Skeletal muscle cell (primary cell): ENCODE results near the gene KPNA6.
"Not testable (repeated sequence)": the region's sequence is repeated elsewhere in the genome, so short reads cannot be mapped to it uniquely, and the experiment has no call there.

Experiments used
- DNase-seq: peaks from one replicate; pipeline ENCODE4 v3.0.0-alpha.2; 2010; ENCODE audit warnings: low read depth
- H3K4me3 ChIP-seq: 2 replicates; pipeline ENCODE4 v1.5.1; 2011; ENCODE audit warnings: low read depth, mild to moderate bottlenecking, control low read depth, low read length, moderate library complexity

Gene KPNA6

DNA sequence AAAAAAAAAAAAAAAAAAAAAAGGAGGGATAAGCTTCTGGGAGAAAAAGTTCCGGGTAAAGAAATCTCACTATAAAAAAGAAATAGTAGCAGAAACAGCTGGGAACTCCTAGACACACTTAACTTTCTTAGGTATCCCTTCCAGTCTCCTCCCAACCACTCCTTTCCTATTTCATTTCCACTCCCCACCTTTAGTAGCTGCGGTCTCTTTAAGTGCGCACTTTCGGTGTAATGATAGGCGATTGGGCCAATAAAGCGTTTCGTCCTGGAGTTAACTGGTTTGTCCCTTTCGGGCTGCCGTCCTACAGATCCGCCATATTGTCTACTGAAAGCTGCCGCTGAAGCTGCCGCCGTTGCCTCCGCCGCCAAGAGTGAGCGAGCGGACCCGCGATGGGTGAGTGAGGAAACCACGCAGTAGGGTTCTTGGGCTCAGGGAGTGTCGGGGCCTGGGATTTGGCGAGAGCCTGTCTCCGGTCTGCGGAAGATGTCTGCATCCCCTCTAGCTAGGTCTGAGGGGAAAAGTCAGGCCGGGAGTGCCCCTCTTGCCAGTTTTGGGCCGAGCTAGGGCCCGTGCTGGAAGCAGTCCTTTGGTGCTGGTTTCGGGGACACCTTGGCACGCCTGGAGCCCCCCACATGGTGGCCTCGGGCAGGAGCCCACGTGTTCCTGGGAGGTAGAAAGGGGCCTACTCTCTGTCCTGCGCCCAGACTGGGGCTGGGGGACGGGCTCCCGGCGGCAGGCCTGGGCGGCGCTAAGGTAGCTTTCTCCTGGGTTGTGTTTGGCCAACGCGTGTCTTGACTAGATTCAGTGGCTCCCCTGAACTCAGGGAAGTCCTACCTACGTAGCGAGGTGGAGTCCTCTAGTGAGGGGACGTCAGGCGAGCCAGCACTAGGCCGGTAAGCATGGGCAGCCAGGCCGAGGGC, at the start of gene KPNA6:
Gene KPNA6 (plus strand): TSS at position 315 of the 920 bp plus-strand sequence. CDS start 75 bp downstream, at position 390.
- DNase-seq, result peak; percentile 90
- H3K4me3 ChIP-seq, result peak within 1 kb of the TSS; percentile 97

DNA sequence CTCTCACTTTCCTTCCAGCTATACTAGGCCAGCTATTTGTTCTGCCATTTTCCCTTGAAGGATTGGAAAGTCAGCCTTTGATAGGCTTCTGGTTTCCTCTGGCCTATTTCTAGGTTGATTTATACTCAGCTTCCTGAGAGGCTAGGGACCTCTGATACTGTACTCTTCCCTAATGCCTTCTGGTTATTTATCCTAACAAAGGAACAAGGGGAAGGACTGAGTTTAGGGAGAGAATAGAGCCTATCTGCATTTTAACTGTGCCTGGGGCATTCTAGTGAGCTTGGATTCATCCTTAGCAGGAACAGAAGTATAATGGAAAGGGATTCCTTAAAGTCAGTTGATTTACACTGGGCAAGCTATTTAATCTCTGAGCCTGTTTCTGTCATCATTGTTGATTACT, 46.9 kb upstream of the KPNA6 start:
- DNase-seq, result no peak
- no peak overlapping the region for H3K4me3 ChIP-seq

DNA sequence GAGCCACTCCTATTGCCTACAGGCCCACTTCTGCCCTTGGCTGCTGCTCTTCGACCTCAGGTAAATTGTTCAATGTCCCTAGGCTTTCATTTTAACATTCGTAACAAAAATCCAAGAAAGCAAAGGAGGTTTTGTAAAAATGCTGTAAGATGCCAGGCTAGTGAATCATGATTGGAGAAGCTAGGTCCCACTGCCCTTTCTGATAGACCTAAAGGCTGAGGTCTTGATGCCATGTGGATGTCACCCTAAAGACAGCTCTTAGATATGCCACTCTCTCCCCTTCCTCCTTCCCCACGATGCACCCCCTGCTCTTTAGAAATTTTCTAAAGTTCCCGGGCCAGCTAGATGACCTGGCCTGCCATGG, 45.0 kb upstream of the KPNA6 start:
- no peak for DNase-seq
- no peak overlapping the region for H3K4me3 ChIP-seq

DNA sequence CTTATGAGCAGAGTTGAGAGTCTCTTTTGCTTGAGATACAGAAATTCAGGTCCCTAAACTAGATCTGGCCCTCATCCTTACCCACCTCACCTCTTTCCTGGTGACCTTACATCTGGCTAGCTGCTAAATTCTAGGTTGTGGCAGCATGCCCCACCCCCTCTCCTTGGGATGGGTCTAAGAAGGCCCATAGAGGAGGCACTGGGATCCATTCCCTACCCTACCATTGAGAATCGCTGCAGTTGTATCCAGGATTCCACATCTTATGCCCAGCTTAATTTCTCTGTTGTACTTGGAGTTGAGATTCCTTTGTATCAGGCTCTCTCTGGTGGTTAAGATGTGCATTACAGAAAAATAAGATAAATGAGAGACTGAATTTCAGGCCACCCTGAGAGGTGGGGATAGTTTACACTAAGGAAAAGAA, 44.6 kb upstream of the KPNA6 start:
- DNase-seq, result no peak
- H3K4me3 ChIP-seq, result no peak overlapping the region

DNA sequence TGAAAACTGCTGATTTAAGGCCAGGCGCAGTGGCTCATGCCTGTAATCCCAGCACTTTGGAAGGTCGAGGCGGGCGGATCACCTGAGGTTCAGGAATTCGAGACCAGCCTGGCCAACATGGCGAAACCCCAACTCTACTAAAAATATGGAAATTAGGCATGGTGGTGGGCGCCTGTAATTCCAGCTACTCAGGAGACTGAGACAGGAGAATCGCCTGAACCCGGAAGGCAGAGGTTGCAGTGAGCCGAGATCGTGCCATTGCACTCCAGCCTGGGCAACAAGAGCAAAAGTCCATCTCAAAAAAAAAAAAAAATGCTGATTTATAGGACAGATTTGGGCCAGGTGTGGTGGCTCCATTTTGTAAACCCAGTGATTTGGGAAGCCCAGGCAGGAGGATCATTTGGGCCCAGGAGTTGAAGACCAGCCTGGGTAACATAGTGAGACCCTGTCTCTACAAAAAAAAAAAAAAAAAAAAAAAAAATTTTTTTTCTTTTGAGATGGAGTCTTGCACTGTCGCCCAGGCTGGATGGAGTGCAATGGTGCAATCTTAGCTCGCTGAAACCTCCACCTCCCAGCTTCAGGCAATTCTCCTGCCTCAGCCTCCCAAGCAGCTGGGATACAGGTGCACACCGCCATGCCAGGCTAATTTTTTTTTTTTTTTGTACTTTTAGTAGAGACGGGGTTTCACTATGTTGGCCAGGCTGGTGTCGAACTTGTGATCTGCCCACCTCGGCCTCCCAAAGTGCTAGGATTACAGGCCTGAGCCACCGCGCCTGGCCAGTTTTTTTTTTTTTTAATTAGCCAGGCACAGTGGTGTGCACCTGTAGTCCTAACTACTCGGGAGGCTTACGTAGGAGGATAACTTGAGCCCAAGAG, 42.0 kb upstream of the KPNA6 start:
- DNase-seq, H3K4me3 ChIP-seq: not testable (repeated sequence)

DNA sequence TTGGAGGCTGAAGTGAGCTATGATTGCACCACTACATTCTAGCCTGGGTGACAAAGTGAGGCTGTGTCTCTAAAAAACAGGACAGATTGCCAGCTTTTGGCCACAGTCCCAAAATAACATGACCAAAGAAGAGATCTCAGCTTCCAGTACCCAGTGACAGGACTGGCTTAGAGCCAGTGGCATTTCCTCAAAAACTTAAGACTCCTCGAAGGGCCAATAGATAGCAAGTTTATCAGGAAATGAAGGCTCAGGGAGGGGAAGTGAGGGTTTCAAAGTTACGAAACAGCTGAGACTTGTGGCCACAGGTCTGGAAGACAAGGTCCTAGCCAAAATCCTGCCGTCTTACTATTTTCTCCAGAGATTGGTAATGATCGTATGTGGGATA, 41.4 kb upstream of the KPNA6 start:
- DNase-seq, result peak; percentile 61
- H3K4me3 ChIP-seq, result no peak overlapping the region

DNA sequence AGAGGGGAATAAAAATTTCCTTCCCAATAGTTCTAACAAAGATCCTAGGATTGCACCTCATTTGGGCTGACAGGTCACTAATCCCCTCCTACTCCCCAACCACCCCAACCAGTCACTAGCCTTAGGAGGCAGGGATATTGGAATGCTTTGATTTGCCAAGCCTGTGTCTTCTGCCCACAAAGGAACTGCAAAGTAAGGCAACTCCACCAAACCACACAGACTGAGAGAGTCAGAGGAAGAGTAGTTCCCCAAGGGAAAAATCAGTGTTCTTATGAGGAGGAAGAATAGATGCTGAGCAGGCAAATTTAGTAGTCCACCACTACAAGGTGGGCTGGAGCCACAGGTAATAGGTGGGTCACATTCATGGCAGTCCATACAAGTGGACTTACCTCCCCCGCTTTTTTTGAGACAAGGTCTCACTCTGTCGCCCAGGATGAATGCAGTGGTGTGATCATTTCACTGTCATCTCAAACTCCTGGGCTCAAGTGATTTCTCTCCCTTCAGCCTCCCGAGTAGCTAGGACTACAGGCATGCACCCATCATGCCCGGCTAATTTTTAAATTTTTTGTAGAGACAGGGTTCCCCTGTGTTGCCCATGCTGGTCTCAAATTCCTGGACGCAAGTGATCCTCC, 38.8 kb upstream of the KPNA6 start:
- no peak overlapping the region for H3K4me3 ChIP-seq
- DNase-seq, result no peak

DNA sequence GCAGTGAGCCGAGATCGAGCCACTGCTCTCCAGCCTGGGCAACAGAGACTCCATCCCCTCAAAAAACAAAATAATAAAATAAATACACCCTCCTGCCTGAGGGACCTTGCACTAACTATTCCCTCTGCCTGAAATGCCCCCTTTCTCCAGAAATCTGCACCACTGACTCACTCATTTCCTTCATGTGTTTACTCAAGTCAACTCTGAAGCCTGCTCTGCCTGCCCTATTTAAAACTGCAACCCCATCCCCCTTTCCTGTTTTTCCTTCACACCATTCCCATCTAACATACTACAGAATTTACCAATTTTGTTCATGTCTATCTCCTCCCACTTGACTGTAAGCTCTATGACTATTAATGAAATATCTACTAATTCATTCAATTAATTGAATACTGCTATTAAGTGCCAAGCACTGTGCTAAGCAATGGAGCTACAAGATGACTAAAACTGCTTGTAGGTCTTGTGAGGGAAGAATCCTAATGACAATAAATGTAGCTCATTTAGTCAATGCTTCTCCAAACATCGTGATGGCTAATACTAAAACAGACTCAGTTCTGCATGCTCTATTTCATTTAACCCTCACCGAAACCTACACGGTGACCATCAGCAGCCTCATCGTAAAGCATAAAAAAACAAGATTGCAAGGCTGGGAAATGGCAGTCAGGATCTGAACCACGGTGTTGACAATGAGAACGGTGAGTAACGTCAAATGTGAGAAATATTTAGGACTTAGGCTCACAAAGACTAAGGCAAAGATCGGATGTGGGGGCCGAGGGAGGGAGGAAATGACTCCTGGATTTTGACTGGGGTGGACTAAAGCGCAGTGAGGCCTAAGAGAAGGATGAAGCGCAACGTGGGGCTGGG, 35.9 kb upstream of the KPNA6 start:
- no peak for DNase-seq
- H3K4me3 ChIP-seq, result peak overlapping the region; percentile 72

DNA sequence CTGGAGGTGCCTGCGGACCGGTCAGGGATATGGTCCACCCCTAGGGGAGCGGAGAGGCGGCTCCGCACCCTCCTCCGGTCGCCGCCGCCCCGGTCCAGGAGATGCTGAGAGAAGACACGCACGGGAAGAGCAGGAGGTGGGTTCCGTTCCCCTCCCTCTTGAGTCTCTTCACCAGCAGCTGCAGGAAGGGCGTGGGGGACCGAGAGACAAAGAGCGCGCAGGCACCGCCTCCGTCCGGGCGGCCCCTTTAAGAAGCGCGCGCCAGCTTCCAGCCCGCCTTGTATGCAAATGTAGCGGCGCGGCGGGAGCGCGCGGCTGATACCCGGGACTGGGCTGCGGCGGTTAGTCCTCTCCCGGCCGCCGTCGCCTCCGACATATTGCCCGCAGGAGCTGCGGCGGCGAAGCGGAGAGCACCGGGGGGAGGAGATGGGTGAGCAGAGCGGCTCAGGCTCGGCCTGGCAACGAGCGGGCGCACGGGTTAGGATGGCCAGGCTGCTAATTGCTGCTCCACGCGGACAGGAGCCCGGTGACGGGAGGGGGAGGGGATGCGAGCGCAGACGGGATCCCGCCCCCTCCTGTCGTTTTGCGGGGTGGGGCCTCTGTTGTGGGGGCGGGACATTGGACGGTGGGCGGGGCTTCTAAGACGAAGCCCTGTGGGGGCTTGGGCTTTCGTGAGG, 35.1 kb upstream of the KPNA6 start, which contains the start of gene TMEM39B:
Gene TMEM39B (plus strand): TSS at position 318 of the 677 bp plus-strand sequence. CDS start 109 bp downstream, at position 427.
- peak within 1 kb of the TSS; percentile 72 for H3K4me3 ChIP-seq
- DNase-seq, result peak; percentile 88

DNA sequence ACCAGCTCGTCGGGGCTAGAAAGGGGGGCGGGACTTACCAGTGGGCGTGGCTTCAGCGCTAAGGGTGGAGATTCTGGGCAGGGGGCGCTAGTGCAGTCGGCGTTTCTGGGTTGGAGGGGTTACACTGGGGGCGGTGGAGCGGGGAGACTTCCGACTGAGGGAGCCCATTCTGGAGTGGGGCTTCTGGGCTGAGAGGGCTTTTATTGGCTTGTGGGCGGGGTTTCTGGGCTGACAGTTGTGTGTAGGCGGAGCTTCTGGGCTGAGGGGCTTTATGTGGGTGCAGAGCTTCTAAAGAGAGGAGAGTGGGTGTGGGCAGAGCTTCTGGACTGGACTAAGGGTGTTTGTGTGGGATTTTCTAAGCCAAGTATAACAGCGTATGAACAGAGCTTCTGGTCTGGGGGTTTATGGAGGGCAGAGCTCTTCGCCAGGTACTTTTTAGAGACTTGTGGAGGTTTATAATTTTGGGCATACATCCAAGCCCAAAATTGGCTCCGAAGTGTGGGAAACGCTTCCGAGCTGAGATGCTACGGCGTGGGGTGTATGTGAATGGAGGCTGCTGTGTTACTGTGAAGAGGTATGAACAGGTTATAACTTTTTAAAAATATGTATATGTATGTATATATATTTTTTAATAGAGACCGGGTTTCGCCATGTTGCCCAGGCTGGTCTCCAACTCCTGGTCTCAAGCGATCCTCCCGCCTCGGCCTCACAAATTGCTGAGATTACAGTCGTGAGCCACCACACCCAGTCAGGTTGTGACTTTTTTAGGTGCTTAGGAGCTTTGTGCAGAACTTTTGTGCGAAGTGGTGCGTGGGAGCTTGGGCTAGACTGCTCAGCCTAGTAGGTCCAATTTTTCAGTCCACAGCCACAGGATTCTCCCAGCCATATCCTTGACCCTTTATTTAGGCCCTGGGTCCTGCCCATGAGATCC, 34.3 kb upstream of the KPNA6 start:
- no peak for DNase-seq
- peak overlapping the region; percentile 72 for H3K4me3 ChIP-seq

DNA sequence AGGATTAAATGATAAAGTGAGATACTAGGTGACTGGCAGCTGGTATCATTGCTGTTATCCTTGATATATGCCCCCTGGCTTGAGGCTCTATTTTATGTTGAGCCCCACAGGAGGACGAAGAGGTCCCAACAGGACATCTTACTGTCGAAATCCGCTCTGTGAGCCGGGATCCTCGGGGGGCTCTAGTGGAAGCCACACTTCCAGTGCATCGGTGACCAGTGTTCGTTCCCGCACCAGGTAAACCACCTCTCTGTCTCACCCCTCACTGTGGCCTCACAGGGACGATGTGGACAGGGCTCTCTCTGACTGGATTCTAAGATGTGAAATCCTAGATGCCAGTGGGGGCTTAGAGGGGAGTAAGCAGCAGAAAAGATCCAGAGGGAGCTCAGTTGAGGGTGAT, 33.0 kb upstream of the KPNA6 start:
- DNase-seq, result no peak
- H3K4me3 ChIP-seq, result no peak overlapping the region

DNA sequence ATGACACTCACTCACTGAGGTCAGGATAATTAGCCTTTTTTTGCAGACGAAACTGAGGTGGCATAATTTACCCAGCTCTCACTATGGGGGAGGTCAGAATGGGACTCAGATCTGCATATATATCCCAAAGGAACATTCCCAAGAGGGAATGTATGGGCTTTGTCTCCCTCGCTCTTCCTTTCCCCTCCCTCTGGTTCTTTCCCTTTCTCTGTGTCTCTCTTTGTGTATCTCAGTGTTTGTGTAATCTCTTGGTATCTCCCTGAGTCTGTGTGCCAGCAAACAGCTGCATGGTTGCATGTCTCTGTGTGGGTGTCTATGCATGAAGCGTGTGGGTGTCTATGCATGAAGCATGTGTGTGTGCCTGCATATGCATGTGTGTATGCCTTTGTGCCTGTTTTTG, 30.4 kb upstream of the KPNA6 start:
- no peak for DNase-seq
- no peak overlapping the region for H3K4me3 ChIP-seq

DNA sequence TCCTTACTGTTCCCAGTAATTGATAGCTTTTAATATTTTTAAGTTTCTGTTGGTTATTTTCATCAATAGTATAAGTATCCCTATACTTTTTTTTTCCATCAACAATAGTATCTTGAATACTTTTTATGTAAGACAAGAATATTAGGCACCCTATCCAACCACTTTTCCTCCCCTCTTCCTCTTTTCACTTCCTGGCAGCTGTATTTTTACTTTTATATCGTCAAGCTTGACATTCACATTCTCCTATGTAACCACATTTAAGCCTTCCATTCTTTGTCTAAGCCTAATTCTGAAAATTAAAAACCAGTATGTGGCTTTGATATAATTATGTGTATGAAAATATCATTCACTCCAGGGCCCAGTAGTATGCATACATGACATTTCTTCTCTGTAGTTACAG, 25.8 kb upstream of the KPNA6 start:
- H3K4me3 ChIP-seq, result no peak overlapping the region
- DNase-seq, result no peak

DNA sequence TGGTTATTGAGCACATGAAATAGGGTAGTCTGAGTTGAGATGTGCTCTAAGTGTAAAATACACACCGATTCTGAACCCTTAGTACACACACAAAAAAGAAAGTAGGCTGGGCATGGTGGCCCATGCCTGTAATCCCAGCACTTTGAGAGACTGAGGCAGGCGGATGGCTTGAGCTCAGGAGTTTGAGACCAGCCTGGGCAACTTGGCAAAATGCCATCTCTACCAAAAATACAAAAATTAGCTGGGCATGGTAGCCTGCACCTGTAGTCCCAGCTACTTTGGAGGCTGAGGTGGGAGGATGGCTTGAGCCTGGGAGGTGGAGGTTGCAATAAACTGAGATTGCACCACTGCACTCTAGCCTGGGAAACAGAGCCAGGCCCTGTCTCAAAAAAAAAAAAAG, 21.5 kb upstream of the KPNA6 start:
- DNase-seq, H3K4me3 ChIP-seq: not testable (repeated sequence)

DNA sequence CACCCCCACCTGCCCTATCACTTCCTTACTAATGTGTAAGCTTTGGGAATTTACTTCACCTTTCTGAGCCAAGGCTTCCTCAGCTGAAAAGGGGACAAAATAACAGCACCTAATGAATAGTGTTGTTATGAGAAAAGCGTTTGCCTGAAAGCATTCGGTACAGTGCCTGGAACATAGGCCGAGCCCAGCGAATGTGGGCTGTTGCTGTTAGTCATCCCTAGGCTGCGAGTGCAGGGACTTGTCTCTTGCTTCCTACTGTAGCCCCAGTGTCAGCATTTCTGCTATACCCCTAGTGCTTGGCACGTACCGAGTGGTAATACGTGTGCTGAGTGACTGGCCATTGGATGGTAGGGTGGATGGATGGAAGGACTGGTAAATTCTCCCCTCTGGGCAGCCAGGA, 16.7 kb upstream of the KPNA6 start:
- no peak for DNase-seq
- H3K4me3 ChIP-seq, result no peak overlapping the region

DNA sequence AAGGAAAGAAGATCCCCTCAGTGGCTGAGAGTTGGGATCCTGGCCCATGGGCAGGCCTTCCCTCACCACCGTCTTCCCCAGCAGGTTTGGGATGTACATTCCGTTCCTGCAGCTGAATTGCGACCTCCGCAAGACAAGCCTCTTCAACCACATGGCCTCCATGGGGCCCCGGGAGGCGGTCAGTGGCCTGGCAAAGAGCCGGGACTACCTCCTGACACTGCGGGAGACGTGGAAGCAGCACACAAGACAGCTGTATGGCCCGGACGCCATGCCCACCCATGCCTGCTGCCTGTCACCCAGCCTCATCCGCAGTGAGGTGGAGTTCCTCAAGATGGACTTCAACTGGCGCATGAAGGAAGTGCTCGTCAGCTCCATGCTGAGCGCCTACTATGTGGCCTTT, 16.3 kb upstream of the KPNA6 start:
- DNase-seq, result no peak
- no peak overlapping the region for H3K4me3 ChIP-seq

DNA sequence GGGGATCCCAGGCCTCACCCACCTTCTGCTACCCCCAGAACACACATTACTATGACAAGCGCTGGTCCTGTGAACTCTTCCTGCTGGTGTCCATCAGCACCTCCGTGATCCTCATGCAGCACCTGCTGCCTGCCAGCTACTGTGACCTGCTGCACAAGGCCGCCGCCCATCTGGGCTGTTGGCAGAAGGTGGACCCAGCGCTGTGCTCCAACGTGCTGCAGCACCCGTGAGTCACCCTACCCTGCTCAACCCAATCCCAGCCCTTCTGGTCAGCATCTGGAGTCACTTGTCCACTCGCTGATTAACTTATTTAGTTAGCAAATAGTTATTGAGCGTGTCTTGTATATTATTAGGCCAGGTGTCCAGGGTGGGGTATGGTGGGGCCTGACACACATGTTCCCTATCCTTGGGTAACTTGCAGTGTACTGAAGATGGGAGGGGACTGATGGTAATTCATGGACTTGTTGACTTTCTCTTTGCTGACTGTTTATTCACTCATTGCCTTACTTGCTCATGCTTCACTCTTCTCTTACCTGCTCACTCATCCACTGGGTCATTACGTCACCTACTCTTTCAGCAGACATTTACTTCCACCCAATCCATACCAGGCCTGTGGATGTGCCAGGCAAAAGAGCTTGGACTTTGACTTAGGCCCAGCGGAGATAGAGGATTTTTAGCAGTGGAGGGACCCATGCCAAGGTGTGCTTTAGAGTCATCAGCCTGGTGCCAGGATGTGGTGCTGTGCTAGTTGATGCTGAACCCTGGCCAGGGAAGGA, 12.9 kb upstream of the KPNA6 start:
- H3K4me3 ChIP-seq, result no peak overlapping the region
- no peak for DNase-seq
